Measurements from ENCODE around the gene DCST1.

DCST1 gene

GRCh38 chr1:155010211-155010918, 23.3 kb upstream of the DCST1 start:
- Histone ChIP-seq H3K36me3 (ENCODE audit: insufficient read depth, insufficient read length, low read length) (peaks cover 8% of the 10 kb centered on the region), H3K4me3 (ENCODE audit: insufficient read length, low read depth) (no peak overlapping the region), H3K4me1 (ENCODE audit: insufficient read depth, insufficient read length) (peaks cover 35% of the 10 kb centered on the region), H3K9ac (ENCODE audit: insufficient read length, low read depth) (no peak overlapping the region), H3K27me3 (ENCODE audit: insufficient read depth, insufficient read length) (no peaks in the 10 kb centered on the region), H3K9me3 (ENCODE audit: insufficient read depth, low read length) (peaks cover 5% of the 10 kb centered on the region; the same call in 1 of the 2 replicates)
- DNase-seq (ENCODE audit: low read depth, low spot score) = no peak
- TF ChIP-seq YY1 (IDR thresholded peaks at IDR 0.05; ENCODE audit: insufficient read depth, insufficient read length) = no peak
- TF ChIP-seq SUZ12 (IDR thresholded peaks at IDR 0.05; ENCODE audit: extremely low read depth, insufficient read depth, insufficient read length) = no peak
- TF ChIP-seq ZNF274 (IDR thresholded peaks at IDR 0.05; ENCODE audit: low read depth, low read length) = no peak

- peaks cover 35% of the 10 kb centered on the region for H3K4me1 ChIP-seq (ENCODE audit: insufficient read depth, insufficient read length)
- peaks cover 14% of the 10 kb centered on the region for H3K36me3 ChIP-seq (ENCODE audit: insufficient read depth, insufficient read length, low read length)
- H3K4me3 ChIP-seq (ENCODE audit: insufficient read length, low read depth) = no peak overlapping the region
- DNase-seq (ENCODE audit: low read depth, low spot score) = no peak
- H3K9me3 ChIP-seq (ENCODE audit: insufficient read depth, low read length) = peaks cover 12% of the 10 kb centered on the region; the same call in 1 of the 2 replicates
- no peaks in the 10 kb centered on the region for H3K27me3 ChIP-seq (ENCODE audit: insufficient read depth, insufficient read length)
- no peak overlapping the region for H3K9ac ChIP-seq (ENCODE audit: insufficient read length, low read depth)
- no peak for TF ChIP-seq YY1 (IDR thresholded peaks at IDR 0.05; ENCODE audit: insufficient read depth, insufficient read length)
- no peak for TF ChIP-seq SUZ12 (IDR thresholded peaks at IDR 0.05; ENCODE audit: extremely low read depth, insufficient read depth, insufficient read length)
- no peak for TF ChIP-seq ZNF274 (IDR thresholded peaks at IDR 0.05; ENCODE audit: low read depth, low read length)
These were observed 22.6 kb upstream of the DCST1 start for GRCh38 chr1:155011004-155011416.

GRCh38 chr1:155011437-155012025, 22.1 kb upstream of the DCST1 start:
- peaks cover 35% of the 10 kb centered on the region for H3K4me1 ChIP-seq (ENCODE audit: insufficient read depth, insufficient read length)
- H3K27me3 ChIP-seq (ENCODE audit: insufficient read depth, insufficient read length) = no peaks in the 10 kb centered on the region
- H3K36me3 ChIP-seq (ENCODE audit: insufficient read depth, insufficient read length, low read length) = peaks cover 19% of the 10 kb centered on the region
- H3K4me3 ChIP-seq (ENCODE audit: insufficient read length, low read depth) = no peak overlapping the region
- peaks cover 17% of the 10 kb centered on the region; the same call in 1 of the 2 replicates for H3K9me3 ChIP-seq (ENCODE audit: insufficient read depth, low read length)
- TF ChIP-seq ZNF274 (IDR thresholded peaks at IDR 0.05; ENCODE audit: low read depth, low read length) = no peak
- TF ChIP-seq YY1 (IDR thresholded peaks at IDR 0.05; ENCODE audit: insufficient read depth, insufficient read length) = no peak
- TF ChIP-seq SUZ12 (IDR thresholded peaks at IDR 0.05; ENCODE audit: extremely low read depth, insufficient read depth, insufficient read length) = no peak
- H3K9ac ChIP-seq (ENCODE audit: insufficient read length, low read depth) = no peak overlapping the region
- no peak for DNase-seq (ENCODE audit: low read depth, low spot score)

GRCh38 chr1:155012026-155012546, 21.5 kb upstream of the DCST1 start:
- peaks cover 35% of the 10 kb centered on the region for H3K4me1 ChIP-seq (ENCODE audit: insufficient read depth, insufficient read length)
- no peak overlapping the region for H3K4me3 ChIP-seq (ENCODE audit: insufficient read length, low read depth)
- H3K9me3 ChIP-seq (ENCODE audit: insufficient read depth, low read length) = peaks cover 22% of the 10 kb centered on the region; the same call in 1 of the 2 replicates
- DNase-seq (ENCODE audit: low read depth, low spot score) = peak; percentile 89
- H3K36me3 ChIP-seq (ENCODE audit: insufficient read depth, insufficient read length, low read length) = peaks cover 24% of the 10 kb centered on the region
- no peaks in the 10 kb centered on the region for H3K27me3 ChIP-seq (ENCODE audit: insufficient read depth, insufficient read length)
- peak overlapping the region; percentile 58 for H3K9ac ChIP-seq (ENCODE audit: insufficient read length, low read depth)
- no peak for TF ChIP-seq YY1 (IDR thresholded peaks at IDR 0.05; ENCODE audit: insufficient read depth, insufficient read length)
- no peak for TF ChIP-seq ZNF274 (IDR thresholded peaks at IDR 0.05; ENCODE audit: low read depth, low read length)
- no peak for TF ChIP-seq SUZ12 (IDR thresholded peaks at IDR 0.05; ENCODE audit: extremely low read depth, insufficient read depth, insufficient read length)

GRCh38 chr1:155012776-155013602, 20.6 kb upstream of the DCST1 start:
- Histone ChIP-seq H3K27me3 (ENCODE audit: insufficient read depth, insufficient read length) (no peaks in the 10 kb centered on the region), H3K4me1 (ENCODE audit: insufficient read depth, insufficient read length) (peaks cover 39% of the 10 kb centered on the region), H3K9me3 (ENCODE audit: insufficient read depth, low read length) (peaks cover 31% of the 10 kb centered on the region; the same call in 1 of the 2 replicates), H3K36me3 (ENCODE audit: insufficient read depth, insufficient read length, low read length) (peaks cover 24% of the 10 kb centered on the region), H3K4me3 (ENCODE audit: insufficient read length, low read depth) (no peak overlapping the region), H3K9ac (ENCODE audit: insufficient read length, low read depth) (peak overlapping the region; percentile 58)
- DNase-seq (ENCODE audit: low read depth, low spot score) = no peak
- TF ChIP-seq SUZ12 (IDR thresholded peaks at IDR 0.05; ENCODE audit: extremely low read depth, insufficient read depth, insufficient read length) (no peak), ZNF274 (IDR thresholded peaks at IDR 0.05; ENCODE audit: low read depth, low read length) (no peak), YY1 (IDR thresholded peaks at IDR 0.05; ENCODE audit: insufficient read depth, insufficient read length) (no peak)

- H3K4me1 ChIP-seq (ENCODE audit: insufficient read depth, insufficient read length) = peaks cover 35% of the 10 kb centered on the region
These were observed 20.0 kb upstream of the DCST1 start for GRCh38 chr1:155013632-155014031.

More at GRCh38 chr1:155013632-155014031, 20.0 kb upstream of the DCST1 start:
- no peak for TF ChIP-seq ZNF274 (IDR thresholded peaks at IDR 0.05; ENCODE audit: low read depth, low read length)
- no peak for TF ChIP-seq YY1 (IDR thresholded peaks at IDR 0.05; ENCODE audit: insufficient read depth, insufficient read length)
- H3K9ac ChIP-seq (ENCODE audit: insufficient read length, low read depth) = no peak overlapping the region
- H3K36me3 ChIP-seq (ENCODE audit: insufficient read depth, insufficient read length, low read length) = peaks cover 24% of the 10 kb centered on the region
- DNase-seq (ENCODE audit: low read depth, low spot score) = no peak
- peaks cover 38% of the 10 kb centered on the region; the same call in 1 of the 2 replicates for H3K9me3 ChIP-seq (ENCODE audit: insufficient read depth, low read length)
- no peaks in the 10 kb centered on the region for H3K27me3 ChIP-seq (ENCODE audit: insufficient read depth, insufficient read length)
- no peak overlapping the region for H3K4me3 ChIP-seq (ENCODE audit: insufficient read length, low read depth)
